ENCODE results near the gene ORC3.

The ORC3 gene

GRCh38 chr6:87660226-87660911 is 70.4 kb downstream of the ORC3 start:
- DNase-seq, result no peak
- H3K27ac ChIP-seq, result peak overlapping the region; percentile 15 to 53
- intact Hi-C loops (cut with DNase I; ENCODE audit: low total_unique reads), result no loop called here

GRCh38 chr6:87661016-87661415 is 71.1 kb downstream of the ORC3 start:
- intact Hi-C loops (cut with DNase I; ENCODE audit: low total_unique reads), result no loop called here
- TF ChIP-seq CTCF (IDR thresholded peaks at IDR 0.05), result no peak
- Histone ChIP-seq H3K9me3 (no peaks in the 10 kb centered on the region), H3K36me3 (peaks cover 0 to 21% (median 14%) of the 10 kb centered on the region in 3 donors), H3K4me3 (no peak overlapping the region), H3K4me1 (peaks cover 0 to 45% (median 12%) of the 10 kb centered on the region in 4 donors), H3K27me3 (no peaks in the 10 kb centered on the region), H3K27ac (peak overlapping the region in 1 of 2 donors; percentile 53)
- no peak for DNase-seq

More at GRCh38 chr6:87660226-87660911, 70.4 kb downstream of the ORC3 start:
- Histone ChIP-seq H3K9me3 (no peaks in the 10 kb centered on the region), H3K27me3 (no peaks in the 10 kb centered on the region), H3K4me3 (no peak overlapping the region), H3K4me1 (peaks cover 0 to 41% (median 12%) of the 10 kb centered on the region in 4 donors), H3K36me3 (peaks cover 0 to 21% (median 14%) of the 10 kb centered on the region in 3 donors)
- no peak for TF ChIP-seq CTCF (IDR thresholded peaks at IDR 0.05)

GRCh38 chr6:87661503-87661902 is 71.6 kb downstream of the ORC3 start:
- peak overlapping the region in 1 of 2 donors; percentile 53 for H3K27ac ChIP-seq
- intact Hi-C loops (cut with DNase I; ENCODE audit: low total_unique reads), result no loop called here
- peaks cover 0 to 45% (median 12%) of the 10 kb centered on the region in 4 donors for H3K4me1 ChIP-seq
- H3K36me3 ChIP-seq, result peaks cover 0 to 21% (median 14%) of the 10 kb centered on the region in 3 donors
- H3K9me3 ChIP-seq, result no peaks in the 10 kb centered on the region
- no peak for DNase-seq
- no peak overlapping the region for H3K4me3 ChIP-seq
- TF ChIP-seq CTCF (IDR thresholded peaks at IDR 0.05), result no peak
- H3K27me3 ChIP-seq, result no peaks in the 10 kb centered on the region

GRCh38 chr6:87663434-87663833 is 73.5 kb downstream of the ORC3 start:
- no peak overlapping the region for H3K4me3 ChIP-seq
- H3K4me1 ChIP-seq, result peaks cover 0 to 39% (median 12%) of the 10 kb centered on the region in 4 donors
- no peaks in the 10 kb centered on the region for H3K27me3 ChIP-seq
- no peak for TF ChIP-seq CTCF (IDR thresholded peaks at IDR 0.05)
- no peaks in the 10 kb centered on the region for H3K9me3 ChIP-seq
- H3K27ac ChIP-seq, result no peak overlapping the region
- no peak for DNase-seq
- intact Hi-C loops (cut with DNase I; ENCODE audit: low total_unique reads), result no loop called here
- H3K36me3 ChIP-seq, result peaks cover 0 to 25% (median 13%) of the 10 kb centered on the region in 3 donors

- H3K27ac ChIP-seq, result peak overlapping the region; percentile 11 to 23
- peaks cover 0 to 23% (median 11%) of the 10 kb centered on the region in 4 donors for H3K4me1 ChIP-seq
- H3K27me3 ChIP-seq, result no peaks in the 10 kb centered on the region
- no peak for DNase-seq
- no peaks in the 10 kb centered on the region for H3K9me3 ChIP-seq
- H3K4me3 ChIP-seq, result no peak overlapping the region
- H3K36me3 ChIP-seq, result peaks cover 0 to 41% (median 13%) of the 10 kb centered on the region in 3 donors
- intact Hi-C loops (cut with DNase I; ENCODE audit: low total_unique reads), result no loop called here
- no peak for TF ChIP-seq CTCF (IDR thresholded peaks at IDR 0.05)
Observed at GRCh38 chr6:87664921-87665485, 75.1 kb downstream of the ORC3 start.
